Measurements from ENCODE around the gene DAPK2.

DAPK2 gene

DNA sequence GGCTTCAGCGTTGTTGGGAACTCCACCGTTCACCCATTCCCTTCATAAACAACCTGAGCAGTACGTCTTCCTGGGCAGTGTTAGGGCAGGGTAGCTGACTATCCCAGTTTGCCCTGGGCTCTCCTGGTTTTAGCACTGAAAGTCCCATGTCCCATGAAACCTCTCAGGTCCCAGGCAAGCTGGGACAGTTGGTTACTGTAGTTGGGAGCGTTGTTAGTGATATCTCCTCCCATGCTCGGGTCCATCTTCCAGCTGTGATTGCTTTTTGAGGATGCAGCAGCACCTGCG, 151.7 kb downstream of the DAPK2 start:
- Histone ChIP-seq H3K36me3 (no peaks in the 10 kb centered on the region), H3K27ac (no peak overlapping the region), H3K4me3 (ENCODE audit: low read depth, low read length) (no peak overlapping the region), H3K9me3 (ENCODE audit: severe bottlenecking) (no peaks in the 10 kb centered on the region), H3K27me3 (ENCODE audit: insufficient read depth, low read depth, severe bottlenecking) (no peaks in the 10 kb centered on the region)
- TF ChIP-seq, protein P1, sequence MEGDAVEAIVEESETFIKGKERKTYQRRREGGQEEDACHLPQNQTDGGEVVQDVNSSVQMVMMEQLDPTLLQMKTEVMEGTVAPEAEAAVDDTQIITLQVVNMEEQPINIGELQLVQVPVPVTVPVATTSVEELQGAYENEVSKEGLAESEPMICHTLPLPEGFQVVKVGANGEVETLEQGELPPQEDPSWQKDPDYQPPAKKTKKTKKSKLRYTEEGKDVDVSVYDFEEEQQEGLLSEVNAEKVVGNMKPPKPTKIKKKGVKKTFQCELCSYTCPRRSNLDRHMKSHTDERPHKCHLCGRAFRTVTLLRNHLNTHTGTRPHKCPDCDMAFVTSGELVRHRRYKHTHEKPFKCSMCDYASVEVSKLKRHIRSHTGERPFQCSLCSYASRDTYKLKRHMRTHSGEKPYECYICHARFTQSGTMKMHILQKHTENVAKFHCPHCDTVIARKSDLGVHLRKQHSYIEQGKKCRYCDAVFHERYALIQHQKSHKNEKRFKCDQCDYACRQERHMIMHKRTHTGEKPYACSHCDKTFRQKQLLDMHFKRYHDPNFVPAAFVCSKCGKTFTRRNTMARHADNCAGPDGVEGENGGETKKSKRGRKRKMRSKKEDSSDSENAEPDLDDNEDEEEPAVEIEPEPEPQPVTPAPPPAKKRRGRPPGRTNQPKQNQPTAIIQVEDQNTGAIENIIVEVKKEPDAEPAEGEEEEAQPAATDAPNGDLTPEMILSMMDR (IDR thresholded peaks at IDR 0.05; ENCODE audit: low read depth, low read length): no peak
- no peak for DNase-seq

DNA sequence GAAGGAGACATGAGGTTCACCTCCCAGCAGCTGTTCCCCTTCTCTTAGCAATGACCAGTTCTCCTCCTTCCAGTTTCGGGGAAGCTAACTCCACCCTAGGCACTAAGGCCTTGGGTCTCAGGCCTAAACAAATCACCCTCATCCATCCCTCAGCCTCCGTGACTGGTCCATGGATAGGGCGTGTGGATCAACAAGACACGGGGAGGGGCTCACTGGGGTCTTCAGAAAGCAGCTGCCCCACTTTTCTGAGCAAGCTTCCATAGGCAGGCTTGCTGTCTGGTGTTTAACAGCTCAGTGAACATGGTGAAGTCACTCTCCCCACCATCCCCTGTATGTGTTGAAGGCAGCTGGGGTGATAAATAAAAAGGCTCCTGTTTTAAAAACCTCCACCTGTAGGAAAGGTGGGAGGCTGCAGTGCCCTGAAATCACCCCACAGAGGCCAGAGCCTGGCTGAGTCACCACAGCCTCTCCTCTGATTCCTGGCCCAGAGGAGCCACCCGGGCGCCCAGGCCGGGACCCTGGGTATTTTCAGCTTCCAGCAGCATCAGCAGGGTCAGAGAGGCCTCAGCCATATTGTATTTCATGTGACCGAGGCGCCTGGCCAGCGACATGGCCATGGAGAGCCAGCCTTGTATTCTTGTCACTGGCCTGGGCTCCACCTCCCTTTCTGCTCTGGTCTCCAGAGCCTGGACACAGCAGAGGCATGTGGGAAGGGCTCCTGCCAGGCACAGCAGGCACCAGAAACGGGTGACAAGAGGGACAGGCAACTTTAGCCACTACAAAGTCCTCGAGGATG, 152.2 kb downstream of the DAPK2 start:
- Histone ChIP-seq H3K27me3 (ENCODE audit: insufficient read depth, low read depth, severe bottlenecking) (no peaks in the 10 kb centered on the region), H3K9me3 (ENCODE audit: severe bottlenecking) (no peaks in the 10 kb centered on the region), H3K27ac (no peak overlapping the region), H3K36me3 (no peaks in the 10 kb centered on the region), H3K4me3 (ENCODE audit: low read depth, low read length) (no peak overlapping the region)
- no peak for DNase-seq
- TF ChIP-seq, protein P1 (IDR thresholded peaks at IDR 0.05; ENCODE audit: low read depth, low read length): no peak

DNA sequence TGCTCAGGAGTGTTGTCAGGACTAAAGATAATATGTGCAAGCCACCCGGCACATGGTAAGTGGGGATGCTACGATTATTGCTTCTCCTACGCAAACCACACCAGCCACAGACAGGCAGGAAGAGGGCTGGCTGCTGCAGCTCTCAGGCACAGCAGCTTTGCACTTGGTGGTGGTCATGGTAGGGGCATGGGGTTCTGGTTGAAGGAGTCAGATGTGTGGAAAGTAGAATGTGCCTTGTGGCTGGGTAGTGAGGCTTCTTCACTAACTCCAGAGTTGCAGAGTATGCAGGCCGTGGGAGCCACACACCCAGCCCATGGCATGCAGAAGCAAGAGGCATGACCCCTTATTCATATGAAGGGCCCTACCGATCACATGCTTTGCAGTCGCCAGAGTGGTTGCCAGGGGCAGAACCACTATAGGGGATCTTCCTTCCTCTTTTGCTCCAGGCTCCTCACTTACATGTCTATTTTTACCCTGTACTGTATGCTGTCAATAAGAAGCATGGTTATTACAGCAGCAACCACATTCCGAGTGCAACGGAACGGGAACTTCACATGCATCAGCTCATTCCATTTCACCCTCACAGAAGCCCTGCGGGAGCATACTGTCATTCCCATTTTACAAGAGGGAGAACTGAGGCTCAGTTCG, 153.4 kb downstream of the DAPK2 start:
- no peaks in the 10 kb centered on the region for H3K9me3 ChIP-seq (ENCODE audit: severe bottlenecking)
- H3K27ac ChIP-seq: no peak overlapping the region
- no peaks in the 10 kb centered on the region for H3K27me3 ChIP-seq (ENCODE audit: insufficient read depth, low read depth, severe bottlenecking)
- no peak for DNase-seq
- H3K4me3 ChIP-seq (ENCODE audit: low read depth, low read length): no peak overlapping the region
- TF ChIP-seq, protein P1 (IDR thresholded peaks at IDR 0.05; ENCODE audit: low read depth, low read length): no peak
- no peaks in the 10 kb centered on the region for H3K36me3 ChIP-seq

DNA sequence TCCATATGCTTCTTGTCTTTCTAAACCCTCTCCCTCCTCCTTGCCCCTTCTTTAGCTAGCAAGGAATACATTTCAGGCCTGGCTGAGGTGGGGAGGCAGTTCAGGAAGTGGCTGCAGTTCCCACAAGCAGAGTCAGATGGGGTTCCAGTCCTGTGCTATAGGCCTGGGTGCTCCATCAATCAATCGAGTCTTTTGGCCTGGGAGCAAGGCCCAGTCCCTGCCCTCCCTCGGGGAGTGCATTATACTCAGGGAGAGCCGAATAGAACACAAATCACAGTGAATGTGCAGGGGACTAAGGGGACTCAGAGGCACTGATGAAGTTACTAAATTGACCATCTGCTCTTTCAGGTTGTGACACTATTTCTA, 154.5 kb downstream of the DAPK2 start:
- TF ChIP-seq, protein P1 (IDR thresholded peaks at IDR 0.05; ENCODE audit: low read depth, low read length): no peak
- no peaks in the 10 kb centered on the region for H3K27me3 ChIP-seq (ENCODE audit: insufficient read depth, low read depth, severe bottlenecking)
- no peak overlapping the region for H3K4me3 ChIP-seq (ENCODE audit: low read depth, low read length)
- no peaks in the 10 kb centered on the region for H3K9me3 ChIP-seq (ENCODE audit: severe bottlenecking)
- H3K27ac ChIP-seq: no peak overlapping the region
- no peak for DNase-seq
- H3K36me3 ChIP-seq: no peaks in the 10 kb centered on the region

DNA sequence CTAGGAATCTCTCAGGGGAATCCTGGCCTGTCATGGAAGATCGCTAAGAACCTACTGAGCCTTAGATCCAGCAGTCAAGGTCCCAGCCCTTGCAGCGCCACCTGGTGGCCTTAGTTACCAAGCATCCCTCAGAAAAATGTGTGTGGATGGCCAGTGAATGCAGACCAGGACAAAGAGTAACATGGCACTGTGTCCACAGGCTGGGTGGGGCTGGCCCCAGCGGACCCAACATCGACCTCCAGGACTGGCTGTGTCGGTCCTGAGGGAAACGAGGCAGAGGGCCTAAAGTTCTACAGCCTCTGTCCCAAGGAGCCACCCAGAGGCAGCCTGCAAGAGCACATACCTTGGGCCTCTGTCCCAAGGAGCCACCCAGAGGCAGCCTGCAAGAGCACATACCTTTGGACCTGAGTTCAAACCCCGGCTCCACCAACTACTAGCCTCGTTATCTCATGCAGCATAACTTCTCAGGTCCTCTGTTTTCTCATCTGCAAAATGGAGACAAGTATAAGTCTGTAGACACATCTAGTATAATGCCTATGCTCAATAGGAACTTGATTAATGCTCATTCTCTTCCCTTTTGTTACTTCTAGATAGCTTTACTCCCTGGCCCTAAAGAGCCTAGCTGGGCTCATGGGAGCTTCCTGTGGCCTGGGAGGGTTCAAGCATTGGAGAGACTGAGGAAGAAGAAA, 155.1 kb downstream of the DAPK2 start:
- Histone ChIP-seq H3K4me3 (ENCODE audit: low read depth, low read length) (no peak overlapping the region), H3K27me3 (ENCODE audit: insufficient read depth, low read depth, severe bottlenecking) (no peaks in the 10 kb centered on the region), H3K9me3 (ENCODE audit: severe bottlenecking) (no peaks in the 10 kb centered on the region), H3K36me3 (no peaks in the 10 kb centered on the region), H3K27ac (no peak overlapping the region)
- TF ChIP-seq, protein P1 (IDR thresholded peaks at IDR 0.05; ENCODE audit: low read depth, low read length): peak; percentile 85
- DNase-seq: peak; percentile 82

All from WERI-Rb-1 (cell line).